CD8-positive, alpha-beta memory T cell (primary cell): ENCODE results near the gene SIAH1. TPM values are rescaled to one million over a fixed set of nuclear protein-coding genes. Genes with fewer than 3 reads are reported as not detected.
"Not testable (repeated sequence)": the region's sequence is repeated elsewhere in the genome, so short reads cannot be mapped to it uniquely, and the experiment has no call there.

ENCODE experiments used
- CTCF ChIA-PET: fragments of 350-600 bp; sonication (Branson Sonifier 250); formaldehyde crosslinking; loops from one replicate; lab custom pipeline; 2021; ENCODE audit warnings: antibody characterized with exemption; lab: Charles Lee
- POLR2A ChIA-PET: fragments of 350-600 bp; sonication (Branson Sonifier 250); formaldehyde crosslinking; loops from one replicate; lab custom pipeline; 2021; ENCODE audit warnings: antibody characterized with exemption; lab: Charles Lee
- DNase-seq, 5 donors: peaks; one replicate each; pipeline versions ENCODE4 v3.0.0 to v3.0.0-alpha.2; 2020 to 2022; ENCODE audit warnings: mixed read lengths in 1 of 5
- H3K27ac ChIP-seq: one replicate; pipeline ENCODE4 v1.7.0; 2013; ENCODE audit warnings: low read depth, mild to moderate bottlenecking, low read length, moderate library complexity
- H3K27me3 ChIP-seq: 2 replicates; pipeline ENCODE4 v1.7.0; 2013; ENCODE audit warnings: low read length, mild to moderate bottlenecking; ENCODE audit not compliant: insufficient read depth, poor library complexity, severe bottlenecking
- H3K36me3 ChIP-seq: 2 replicates; pipeline ENCODE4 v1.7.0; 2013; ENCODE audit warnings: mild to moderate bottlenecking, low read length, moderate library complexity; ENCODE audit not compliant: insufficient read depth
- H3K4me1 ChIP-seq: 2 replicates; pipeline ENCODE4 v1.7.0; 2013; ENCODE audit warnings: mild to moderate bottlenecking, low read length, moderate library complexity; ENCODE audit not compliant: insufficient read depth
- H3K4me3 ChIP-seq: 2 replicates; pipeline ENCODE4 v1.7.0; 2013; ENCODE audit warnings: mild to moderate bottlenecking, low read length
- H3K9me3 ChIP-seq: 2 replicates; pipeline ENCODE4 v1.7.0; 2013; ENCODE audit warnings: mild to moderate bottlenecking, low read length
- H3K27ac Mint-ChIP-seq, 8 donors: one replicate each; pipeline ENCODE4 v1.8.0; 2020 to 2021; ENCODE audit warnings: mixed read lengths in 8 of 8, mild to moderate bottlenecking in 6 of 8, inconsistent platforms in 3 of 8, moderate library complexity in 3 of 8
- H3K27me3 Mint-ChIP-seq, 2 donors: one replicate each; pipeline ENCODE4 v1.8.0; 2020 to 2021; ENCODE audit warnings: mixed read lengths in 2 of 2, mild to moderate bottlenecking in 1 of 2, moderate library complexity in 1 of 2
- H3K36me3 Mint-ChIP-seq, 3 donors: one replicate each; pipeline ENCODE4 v1.8.0; 2020 to 2021; ENCODE audit warnings: mixed read lengths in 3 of 3, inconsistent platforms in 1 of 3, mild to moderate bottlenecking in 1 of 3
- H3K4me1 Mint-ChIP-seq, 3 donors: one replicate each; pipeline ENCODE4 v1.8.0; 2020 to 2021; ENCODE audit warnings: mixed read lengths in 3 of 3, inconsistent platforms in 1 of 3, mild to moderate bottlenecking in 1 of 3
- H3K4me3 Mint-ChIP-seq, 7 donors: one replicate each; pipeline ENCODE4 v1.8.0; 2020 to 2021; ENCODE audit warnings: mixed read lengths in 7 of 7, mild to moderate bottlenecking in 6 of 7, moderate library complexity in 4 of 7, inconsistent platforms in 2 of 7
- H3K9me3 Mint-ChIP-seq, 5 donors: one replicate each; pipeline ENCODE4 v1.8.0; 2020 to 2022; ENCODE audit warnings: mixed read lengths in 5 of 5, mild to moderate bottlenecking in 3 of 5, moderate library complexity in 2 of 5, inconsistent platforms in 1 of 5
- polyA plus RNA-seq: library from polyadenylated mRNA; unstranded; fragments of 300-500 nt; fragmentation: Illumina TruSeq; gene quantifications from one replicate; pipeline ENCODE4 v1.2.3, GENCODE V29; 2021
- total RNA-seq, 2 experiments: library from RNA; stranded (reverse); gene quantifications; one replicate each; pipeline ENCODE4 v1.2.3, GENCODE V29; 2021

The SIAH1 gene
- total and polyA plus RNA-seq, 3 experiments from 2014 or later, result 10.7 to 13.3 (median 11.6) TPM

GRCh38 chr16:48405907-48406306, 20.7 kb upstream of the SIAH1 start:
- POLR2A ChIA-PET, result no interaction called here
- H3K27ac Mint-ChIP-seq, result no peak overlapping the region
- no peak overlapping the region for H3K4me3 ChIP-seq
- no peaks in the 10 kb centered on the region for H3K4me1 ChIP-seq
- DNase-seq, result no peak
- H3K9me3 ChIP-seq, result no peaks in the 10 kb centered on the region
- H3K27ac ChIP-seq, result no peak overlapping the region
- CTCF ChIA-PET, result no interaction called here
- H3K9me3 Mint-ChIP-seq, result no peaks in the 10 kb centered on the region
- H3K36me3 Mint-ChIP-seq, result no peaks in the 10 kb centered on the region
- no peak overlapping the region for H3K4me3 Mint-ChIP-seq
- no peaks in the 10 kb centered on the region for H3K27me3 ChIP-seq
- peaks cover 0 to 2% of the 10 kb centered on the region in 2 donors for H3K27me3 Mint-ChIP-seq
- no peaks in the 10 kb centered on the region for H3K36me3 ChIP-seq
- H3K4me1 Mint-ChIP-seq, result peaks cover 5 to 7% (median 6%) of the 10 kb centered on the region in 3 donors

- peaks cover 5 to 7% (median 6%) of the 10 kb centered on the region in 3 donors for H3K4me1 Mint-ChIP-seq
- no peak overlapping the region for H3K27ac ChIP-seq
- no peaks in the 10 kb centered on the region for H3K36me3 ChIP-seq
- no peaks in the 10 kb centered on the region for H3K27me3 ChIP-seq
- CTCF ChIA-PET, result no interaction called here
- POLR2A ChIA-PET, result no interaction called here
- no peaks in the 10 kb centered on the region for H3K4me1 ChIP-seq
- no peak overlapping the region for H3K4me3 ChIP-seq
- no peaks in the 10 kb centered on the region for H3K9me3 ChIP-seq
- no peaks in the 10 kb centered on the region for H3K36me3 Mint-ChIP-seq
- no peak overlapping the region for H3K4me3 Mint-ChIP-seq
- no peaks in the 10 kb centered on the region for H3K9me3 Mint-ChIP-seq
- H3K27ac Mint-ChIP-seq, result peak overlapping the region in 1 of 8 donors; percentile 70
- peaks cover 0 to 2% of the 10 kb centered on the region in 2 donors for H3K27me3 Mint-ChIP-seq
- no peak for DNase-seq
Measured at GRCh38 chr16:48405153-48405552, 19.9 kb upstream of the SIAH1 start.

DNA sequence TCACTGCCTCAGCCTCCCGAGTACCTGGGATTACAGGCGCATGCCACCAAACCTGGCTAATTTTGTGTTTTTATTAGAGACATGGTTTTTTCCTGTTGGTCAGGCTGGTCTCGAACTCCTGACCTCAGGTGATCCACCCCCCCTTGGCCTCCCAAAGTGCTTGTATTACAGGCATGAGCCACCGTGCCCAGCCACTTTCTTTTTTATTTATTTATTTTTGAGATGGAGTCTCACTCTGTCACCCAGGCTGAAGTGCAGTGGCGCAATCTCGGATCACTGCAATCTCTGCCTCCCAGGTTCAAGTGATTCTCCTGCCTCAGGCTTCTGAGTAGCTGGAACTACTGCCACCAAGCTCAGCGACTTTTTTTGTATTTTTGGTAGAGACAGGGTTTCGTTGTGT, 17.3 kb upstream of the SIAH1 start:
- POLR2A ChIA-PET, H3K27me3 Mint-ChIP-seq, H3K4me3 ChIP-seq, H3K4me1 Mint-ChIP-seq, H3K36me3 Mint-ChIP-seq, H3K9me3 ChIP-seq, DNase-seq, H3K4me1 ChIP-seq, H3K9me3 Mint-ChIP-seq, H3K27ac ChIP-seq, H3K4me3 Mint-ChIP-seq, H3K36me3 ChIP-seq, H3K27ac Mint-ChIP-seq, H3K27me3 ChIP-seq: not testable (repeated sequence)
- CTCF ChIA-PET, result interaction anchor here (0.6 kb wide), 1 partner anchor 1022 kb away, joined by 3 read pairs; no protein-coding TSS in a partner anchor

- no peaks in the 10 kb centered on the region for H3K36me3 Mint-ChIP-seq
- CTCF ChIA-PET, result no interaction called here
Measured at GRCh38 chr16:48395375-48395774, 10.2 kb upstream of the SIAH1 start.

GRCh38 chr16:48394355-48394703, 9.1 kb upstream of the SIAH1 start:
- Histone ChIP-seq H3K9me3 (no peaks in the 10 kb centered on the region), H3K4me3 (no peak overlapping the region), H3K4me1 (no peaks in the 10 kb centered on the region), H3K27me3 (no peaks in the 10 kb centered on the region), H3K27ac (no peak overlapping the region), H3K36me3 (no peaks in the 10 kb centered on the region)
- ChIA-PET CTCF (no interaction called here), POLR2A (interaction anchor here (1.0 kb wide), 1 partner anchor 214 kb away, joined by 4 read pairs; no protein-coding TSS in a partner anchor)
- no peak overlapping the region for H3K27ac Mint-ChIP-seq
- no peaks in the 10 kb centered on the region for H3K36me3 Mint-ChIP-seq
- H3K27me3 Mint-ChIP-seq, result no peaks in the 10 kb centered on the region
- H3K4me1 Mint-ChIP-seq, result no peaks in the 10 kb centered on the region
- H3K9me3 Mint-ChIP-seq, result no peaks in the 10 kb centered on the region
- H3K4me3 Mint-ChIP-seq, result no peak overlapping the region
- DNase-seq, result no peak

More at GRCh38 chr16:48395375-48395774, 10.2 kb upstream of the SIAH1 start:
- Mint-ChIP-seq H3K9me3 (no peaks in the 10 kb centered on the region), H3K27me3 (no peaks in the 10 kb centered on the region), H3K4me1 (no peaks in the 10 kb centered on the region), H3K27ac (no peak overlapping the region), H3K4me3 (no peak overlapping the region)
- H3K36me3 ChIP-seq, result no peaks in the 10 kb centered on the region
- no peak overlapping the region for H3K4me3 ChIP-seq
- H3K27ac ChIP-seq, result no peak overlapping the region
- no peak for DNase-seq
- H3K27me3 ChIP-seq, result no peaks in the 10 kb centered on the region
- POLR2A ChIA-PET, result no interaction called here
- H3K4me1 ChIP-seq, result no peaks in the 10 kb centered on the region
- H3K9me3 ChIP-seq, result no peaks in the 10 kb centered on the region

- Histone ChIP-seq H3K36me3 (no peaks in the 10 kb centered on the region), H3K9me3 (no peaks in the 10 kb centered on the region), H3K4me3 (no peak overlapping the region), H3K4me1 (no peaks in the 10 kb centered on the region), H3K27ac (no peak overlapping the region), H3K27me3 (no peaks in the 10 kb centered on the region)
- Mint-ChIP-seq H3K4me1 (no peaks in the 10 kb centered on the region), H3K27me3 (no peaks in the 10 kb centered on the region), H3K36me3 (no peaks in the 10 kb centered on the region), H3K9me3 (no peaks in the 10 kb centered on the region), H3K4me3 (no peak overlapping the region), H3K27ac (no peak overlapping the region)
- ChIA-PET CTCF (no interaction called here), POLR2A (interaction anchor here (1.0 kb wide), 1 partner anchor 215 kb away, joined by 4 read pairs; no protein-coding TSS in a partner anchor)
- DNase-seq, result no peak
Measured at GRCh38 chr16:48393485-48394354, 8.5 kb upstream of the SIAH1 start.

DNA sequence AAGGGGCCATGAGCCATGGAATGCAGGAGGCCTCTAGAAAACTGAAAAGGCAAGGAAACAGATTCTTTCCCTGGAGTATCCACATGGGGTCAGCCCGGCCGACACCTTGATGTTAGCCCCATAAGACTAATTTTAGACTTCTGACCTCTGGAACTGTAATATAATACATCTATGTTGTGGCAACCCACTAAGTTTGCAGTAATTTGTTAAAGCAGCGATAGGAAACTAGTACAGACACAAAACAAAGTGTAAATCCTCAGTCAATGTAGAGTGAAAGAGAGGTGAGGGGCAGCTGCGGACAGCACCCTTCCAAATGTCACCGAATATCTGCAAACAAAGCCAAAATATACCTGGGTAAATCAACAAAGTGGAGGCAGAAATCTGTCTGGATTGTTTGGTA, 7.2 kb upstream of the SIAH1 start:
- DNase-seq, result no peak
- Histone ChIP-seq H3K4me3 (no peak overlapping the region), H3K36me3 (no peaks in the 10 kb centered on the region), H3K27me3 (no peaks in the 10 kb centered on the region), H3K4me1 (no peaks in the 10 kb centered on the region), H3K9me3 (no peaks in the 10 kb centered on the region), H3K27ac (no peak overlapping the region)
- Mint-ChIP-seq H3K4me1 (no peaks in the 10 kb centered on the region), H3K27me3 (no peaks in the 10 kb centered on the region), H3K9me3 (no peaks in the 10 kb centered on the region), H3K36me3 (no peaks in the 10 kb centered on the region), H3K4me3 (no peak overlapping the region), H3K27ac (peak overlapping the region in 1 of 8 donors; percentile 61)
- CTCF ChIA-PET, result no interaction called here
- POLR2A ChIA-PET, result no interaction called here

DNA sequence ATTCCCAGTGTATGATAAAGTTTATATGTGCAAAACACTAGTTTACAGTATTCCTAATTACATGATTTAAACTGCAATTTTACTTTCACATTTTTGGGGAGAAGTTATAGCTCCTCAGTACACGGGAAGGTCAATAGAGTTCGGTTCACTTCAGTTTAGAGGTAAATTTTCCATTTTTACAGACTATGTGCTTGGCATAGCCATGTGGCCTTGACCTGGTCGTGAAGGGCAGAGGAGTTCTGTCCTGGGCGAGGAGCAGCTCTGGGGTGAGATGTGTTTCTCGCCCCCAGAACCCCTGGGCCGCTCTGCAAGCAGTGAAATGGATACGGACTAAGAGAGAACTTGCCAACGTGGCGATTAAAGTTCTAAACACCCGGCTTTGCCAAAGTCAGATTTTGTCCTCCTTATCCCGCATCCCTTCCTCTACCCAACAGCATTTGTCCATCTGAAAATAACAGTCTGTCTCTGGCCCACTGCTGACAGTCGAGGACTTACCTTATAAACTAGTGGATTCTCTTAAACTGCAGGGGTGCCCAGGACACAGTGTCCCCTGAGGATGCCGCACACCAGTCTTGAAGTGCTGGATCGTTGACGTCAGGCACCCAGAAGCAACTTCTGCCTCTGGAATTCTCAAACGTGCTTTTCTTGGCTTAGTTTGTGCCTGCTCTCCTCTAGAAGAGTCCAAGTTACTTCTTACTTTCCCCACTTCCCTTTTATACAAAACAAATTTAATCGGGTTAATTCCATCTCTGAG, 1.5 kb upstream of the SIAH1 start:
- Histone ChIP-seq H3K27ac (no peak overlapping the region), H3K27me3 (no peaks in the 10 kb centered on the region), H3K9me3 (no peaks in the 10 kb centered on the region), H3K36me3 (no peaks in the 10 kb centered on the region), H3K4me1 (peaks cover 15% of the 10 kb centered on the region), H3K4me3 (no peak overlapping the region)
- Mint-ChIP-seq H3K27ac (peak overlapping the region in 3 of 8 donors; percentile 7 to 80 (median 79)), H3K9me3 (no peaks in the 10 kb centered on the region), H3K36me3 (peaks cover 0 to 7% (median 0%) of the 10 kb centered on the region in 3 donors), H3K4me1 (peaks cover 13 to 19% (median 13%) of the 10 kb centered on the region in 3 donors), H3K4me3 (peak overlapping the region; percentile 22 to 96 (median 90)), H3K27me3 (peaks cover 0 to 3% of the 10 kb centered on the region in 2 donors)
- ChIA-PET POLR2A (no interaction called here), CTCF (interaction anchor here (1.5 to 2.7 kb wide), 2 partner anchors 237 to 244 kb away, joined by 3 to 10 read pairs; no protein-coding TSS in a partner anchor)
- no peak for DNase-seq
